Neural crest cell (in vitro differentiated cells): Measurements from ENCODE around the gene CDC42BPA. TPM values are rescaled to one million over a fixed set of nuclear protein-coding genes. Genes with fewer than 3 reads are reported as not detected.

Source experiments
- DNase-seq: peaks from one replicate; pipeline ENCODE4 v3.0.0; 2021; ENCODE audit warnings: low read depth, mixed read lengths, low spot score
- H3K27ac Mint-ChIP-seq: one replicate; pipeline ENCODE4 v1.8.0; 2021; ENCODE audit warnings: mild to moderate bottlenecking, mixed read lengths; ENCODE audit not compliant: unreplicated experiment
- H3K27me3 Mint-ChIP-seq: 2 replicates; pipeline ENCODE4 v1.8.0; 2021; ENCODE audit warnings: low read depth, mild to moderate bottlenecking, mixed read lengths
- H3K36me3 Mint-ChIP-seq: 2 replicates; pipeline ENCODE4 v1.8.0; 2021; ENCODE audit warnings: low read depth, mild to moderate bottlenecking, mixed read lengths
- H3K4me1 Mint-ChIP-seq: 2 replicates; pipeline ENCODE4 v1.8.0; 2021; ENCODE audit warnings: mixed read lengths
- H3K4me3 Mint-ChIP-seq: one replicate; pipeline ENCODE4 v1.8.0; 2021; ENCODE audit warnings: mild to moderate bottlenecking, mixed read lengths
- H3K9me3 Mint-ChIP-seq: 2 replicates; pipeline ENCODE4 v1.8.0; 2021; ENCODE audit warnings: mixed read lengths
- CTCF ChIP-seq: fragments of 200-600 bp; sonication (generic); conservative IDR thresholded peaks from 2 replicates; pipeline ENCODE4 v1.5.0; 2021; ENCODE audit warnings: antibody characterized with exemption, mild to moderate bottlenecking
- total RNA-seq: library from RNA; stranded (reverse); gene quantifications from 2 replicates; pipeline ENCODE4 v1.2.1, GENCODE V29; 2021

The CDC42BPA gene
- total RNA-seq, 1 donor from 2014 or later: 35.6 TPM

DNA sequence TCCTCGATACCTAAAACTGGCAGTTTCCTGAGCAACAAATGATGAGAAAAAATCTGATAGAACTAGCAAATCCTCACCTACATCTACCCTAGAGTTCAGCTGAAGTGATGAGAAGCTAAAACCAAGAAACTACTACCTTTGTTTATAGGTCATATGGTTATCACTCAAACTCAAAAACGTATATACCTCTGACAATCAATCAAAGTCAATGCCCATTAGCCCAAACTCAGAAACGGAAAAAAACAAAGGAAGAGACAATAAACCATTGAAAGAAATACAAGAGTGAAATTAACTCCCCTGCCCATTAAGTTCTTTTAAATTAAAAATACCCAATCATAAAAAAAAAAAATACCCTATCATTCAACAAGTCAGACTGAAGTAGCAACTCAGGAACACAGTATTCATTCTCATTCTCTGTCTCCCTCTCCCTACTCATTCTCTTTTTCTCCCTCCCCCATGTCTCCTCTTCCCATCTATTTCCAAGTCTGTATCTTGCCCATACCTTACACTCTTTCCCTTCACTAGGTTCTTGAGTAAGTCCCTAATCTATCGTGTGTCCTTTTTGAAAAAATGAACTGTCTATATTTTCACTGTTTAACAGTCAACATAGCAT, 6.8 kb downstream of the CDC42BPA start:
- no peak for DNase-seq
- H3K4me1 Mint-ChIP-seq: peaks cover 46% of the 10 kb centered on the region
- no peak overlapping the region for H3K27ac Mint-ChIP-seq
- no peak for TF ChIP-seq CTCF
- no peaks in the 10 kb centered on the region for H3K36me3 Mint-ChIP-seq
- no peak overlapping the region for H3K4me3 Mint-ChIP-seq
- H3K9me3 Mint-ChIP-seq: no peaks in the 10 kb centered on the region
- no peaks in the 10 kb centered on the region for H3K27me3 Mint-ChIP-seq

GRCh38 chr1:227308367-227309336, 9.6 kb downstream of the CDC42BPA start:
- H3K4me3 Mint-ChIP-seq: no peak overlapping the region
- H3K27me3 Mint-ChIP-seq: no peaks in the 10 kb centered on the region
- no peak for TF ChIP-seq CTCF
- no peak for DNase-seq
- no peaks in the 10 kb centered on the region for H3K36me3 Mint-ChIP-seq
- no peaks in the 10 kb centered on the region for H3K9me3 Mint-ChIP-seq
- H3K27ac Mint-ChIP-seq: no peak overlapping the region
- peaks cover 23% of the 10 kb centered on the region for H3K4me1 Mint-ChIP-seq

DNA sequence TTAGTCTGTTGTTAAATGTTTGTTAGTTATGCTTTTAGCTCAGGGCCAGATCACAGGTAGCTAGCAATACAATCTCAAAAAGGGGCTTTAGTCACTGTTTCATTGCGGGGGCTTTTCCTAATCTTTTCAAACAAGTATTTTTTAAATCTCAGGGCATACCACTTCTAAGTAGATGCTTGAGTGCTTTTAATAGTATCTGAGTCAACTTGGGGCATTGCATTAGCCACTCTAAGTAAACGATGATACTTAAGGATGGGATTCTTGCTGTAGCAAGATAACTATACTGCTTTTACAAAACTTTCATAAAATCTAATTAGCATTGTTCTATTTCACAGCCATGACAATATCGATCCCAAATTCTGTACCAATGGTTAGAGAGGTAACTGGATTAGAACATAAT, 11.6 kb downstream of the CDC42BPA start:
- no peaks in the 10 kb centered on the region for H3K36me3 Mint-ChIP-seq
- no peak overlapping the region for H3K4me3 Mint-ChIP-seq
- no peak for DNase-seq
- H3K9me3 Mint-ChIP-seq: no peaks in the 10 kb centered on the region
- no peak for TF ChIP-seq CTCF
- peaks cover 16% of the 10 kb centered on the region for H3K4me1 Mint-ChIP-seq
- H3K27ac Mint-ChIP-seq: no peak overlapping the region
- no peaks in the 10 kb centered on the region for H3K27me3 Mint-ChIP-seq

GRCh38 chr1:227305894-227306626, 12.2 kb downstream of the CDC42BPA start:
- DNase-seq: no peak
- peaks cover 11% of the 10 kb centered on the region for H3K4me1 Mint-ChIP-seq
- H3K4me3 Mint-ChIP-seq: no peak overlapping the region
- no peak overlapping the region for H3K27ac Mint-ChIP-seq
- H3K27me3 Mint-ChIP-seq: no peaks in the 10 kb centered on the region
- no peaks in the 10 kb centered on the region for H3K9me3 Mint-ChIP-seq
- H3K36me3 Mint-ChIP-seq: no peaks in the 10 kb centered on the region
- TF ChIP-seq CTCF: no peak

DNA sequence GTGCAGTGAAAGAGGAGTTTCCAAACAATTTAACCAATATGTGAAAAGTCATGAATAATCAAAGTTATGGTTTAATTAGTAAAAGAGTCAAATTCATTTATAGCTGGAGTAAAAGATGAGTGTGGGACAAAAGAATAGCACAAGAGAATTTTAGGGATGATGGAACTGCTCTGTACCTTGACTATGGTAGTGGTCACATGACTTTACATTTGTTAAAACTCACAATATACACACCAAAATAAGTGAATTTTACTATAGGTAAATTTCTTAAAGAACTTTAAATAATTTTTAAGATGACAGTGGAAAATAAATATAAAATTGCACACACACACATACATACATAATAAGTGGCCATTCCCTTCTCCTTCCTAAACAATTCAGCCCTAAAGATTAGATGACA, 13.6 kb downstream of the CDC42BPA start:
- no peak overlapping the region for H3K27ac Mint-ChIP-seq
- peaks cover 14% of the 10 kb centered on the region for H3K4me1 Mint-ChIP-seq

More for the DNA sequence above, 13.6 kb downstream of the CDC42BPA start:
- H3K4me3 Mint-ChIP-seq: no peak overlapping the region
- H3K36me3 Mint-ChIP-seq: no peaks in the 10 kb centered on the region
- DNase-seq: no peak
- no peak for TF ChIP-seq CTCF
- H3K27me3 Mint-ChIP-seq: no peaks in the 10 kb centered on the region
- no peaks in the 10 kb centered on the region for H3K9me3 Mint-ChIP-seq
